ENCODE data around the gene PNMA6E.

GRCh38 chrX:153351981-153352380 is 49.2 kb downstream of the PNMA6E start:
- TF ChIP-seq EZH2 (IDR thresholded peaks at IDR 0.05) (no peak), POLR2AphosphoS5 (IDR thresholded peaks at IDR 0.05; ENCODE audit: borderline replicate concordance, low read depth, low read length) (no peak)

All from SK-N-MC (cell line).